Astrocyte (in vitro differentiated cells and primary cell): ENCODE measurements around the gene ASPHD2.

Experiments
- CTCF ChIP-seq: IDR thresholded peaks from 2 replicates; pipeline ENCODE4 v1.5.1; 2011; ENCODE audit warnings: low read depth, mild to moderate bottlenecking, inconsistent platforms, low read length, moderate library complexity; ENCODE audit not compliant: insufficient read depth
- EZH2 ChIP-seq: IDR thresholded peaks from 2 replicates; pipeline ENCODE4 v1.6.1; 2012; ENCODE audit warnings: mild to moderate bottlenecking, low read length, inconsistent platforms; ENCODE audit not compliant: insufficient read depth

- no peak for TF ChIP-seq CTCF
- TF ChIP-seq EZH2: no peak
Measured at GRCh38 chr22:26445577-26446275, 16.7 kb downstream of the ASPHD2 start.
